HEK293 (cell line): ENCODE results near the gene CDKN3.

Source experiments
- CTCF ChIA-PET: fragments of 350-600 bp; formaldehyde crosslinking; extraction: SDS; loops from one replicate; lab custom pipeline; 2021; ENCODE audit warnings: antibody characterized with exemption; lab: Yijun Ruan, JAX
- POLR2A ChIA-PET: fragments of 300-600 bp; formaldehyde crosslinking; extraction: SDS; loops from one replicate; lab custom pipeline; 2020; ENCODE audit warnings: antibody characterized with exemption, inconsistent platforms; lab: Yijun Ruan, JAX
- H3K27ac ChIP-seq: fragments of 200-500 bp; sonication (Bioruptor generic); 2 replicates; pipeline ENCODE4 v1.5.1; 2014; ENCODE audit warnings: low read depth, low read length, control low read depth, inconsistent platforms; ENCODE audit errors: extremely low read depth
- H3K36me3 ChIP-seq, 2 experiments: fragments of 200-500 bp in 1 of 2; sonication (Bioruptor generic) in 1 of 2; 1 replicate in 1 of 2; 2 replicates in 1 of 2; pipeline ENCODE4 v1.5.1; 2014 to 2017; ENCODE audit warnings: inconsistent platforms in 2 of 2, low read length in 2 of 2; ENCODE audit not compliant: control insufficient read depth in 2 of 2, insufficient read depth in 1 of 2
- H3K4me1 ChIP-seq: fragments of 200-500 bp; sonication (Bioruptor generic); 2 replicates; pipeline ENCODE4 v1.5.1; 2014; ENCODE audit warnings: mild to moderate bottlenecking, low read length, inconsistent platforms; ENCODE audit not compliant: control insufficient read depth, insufficient read depth
- H3K4me3 ChIP-seq: 2 replicates; pipeline ENCODE4 v1.5.1; 2011; ENCODE audit warnings: low read depth, mild to moderate bottlenecking, control low read depth, low read length, moderate library complexity
- H3K9me3 ChIP-seq: fragments of 200-500 bp; sonication (Bioruptor generic); 2 replicates; pipeline ENCODE4 v1.5.1; 2014; ENCODE audit warnings: low read depth, low read length, inconsistent platforms; ENCODE audit not compliant: control insufficient read depth, insufficient read depth
- GLI4 ChIP-seq: fragments of 450-650 bp; formaldehyde crosslinking; IDR thresholded peaks from 2 replicates; pipeline ENCODE4 v1.5.1; 2016; ENCODE audit warnings: missing biosample characterization, missing genetic modification characterization
- GLIS2 ChIP-seq: fragments of 450-650 bp; formaldehyde crosslinking; IDR thresholded peaks from 2 replicates; pipeline ENCODE4 v1.5.1; 2016; ENCODE audit warnings: missing biosample characterization, missing genetic modification characterization
- KLF10 ChIP-seq: fragments of 450-650 bp; IDR thresholded peaks from 2 replicates; pipeline ENCODE4 v1.5.1; 2018; ENCODE audit warnings: missing biosample characterization, mild to moderate bottlenecking, missing genetic modification characterization
- KLF8 ChIP-seq: fragments of 450-650 bp; formaldehyde crosslinking; IDR thresholded peaks from 2 replicates; pipeline ENCODE4 v1.5.1; 2016; ENCODE audit warnings: missing biosample characterization, missing genetic modification characterization
- KLF9 ChIP-seq: fragments of 450-650 bp; formaldehyde crosslinking; IDR thresholded peaks from 2 replicates; pipeline ENCODE4 v1.5.1; 2016; ENCODE audit warnings: missing biosample characterization, missing genetic modification characterization, low read depth
- RBAK ChIP-seq: fragments of 450-650 bp; formaldehyde crosslinking; IDR thresholded peaks from 2 replicates; pipeline ENCODE4 v1.5.1; 2016; ENCODE audit warnings: missing biosample characterization, missing genetic modification characterization
- SETDB1 ChIP-seq: IDR thresholded peaks from one replicate; pipeline ENCODE4 v1.6.1; 2017; ENCODE audit warnings: mild to moderate bottlenecking, low read length, moderate library complexity, mixed read lengths; ENCODE audit not compliant: insufficient read length
- SP2 ChIP-seq: fragments of 450-650 bp; formaldehyde crosslinking; IDR thresholded peaks from 2 replicates; pipeline ENCODE4 v1.5.1; 2016; ENCODE audit warnings: missing biosample characterization, missing genetic modification characterization
- SP7 ChIP-seq: fragments of 450-650 bp; formaldehyde crosslinking; IDR thresholded peaks from 2 replicates; pipeline ENCODE4 v1.5.1; 2016; ENCODE audit warnings: missing biosample characterization, missing genetic modification characterization
- YY2 ChIP-seq: fragments of 450-650 bp; formaldehyde crosslinking; IDR thresholded peaks from 2 replicates; pipeline ENCODE4 v1.5.1; 2016; ENCODE audit warnings: missing biosample characterization, missing genetic modification characterization
- ZBTB48 ChIP-seq: fragments of 450-650 bp; formaldehyde crosslinking; IDR thresholded peaks from 2 replicates; pipeline ENCODE4 v1.5.1; 2016; ENCODE audit warnings: missing biosample characterization, missing genetic modification characterization
- ZIC2 ChIP-seq: fragments of 450-650 bp; formaldehyde crosslinking; IDR thresholded peaks from 2 replicates; pipeline ENCODE4 v1.5.1; 2016; ENCODE audit warnings: missing biosample characterization, missing genetic modification characterization
- ZNF132 ChIP-seq: fragments of 450-650 bp; formaldehyde crosslinking; IDR thresholded peaks from 2 replicates; pipeline ENCODE4 v1.5.1; 2017; ENCODE audit warnings: missing biosample characterization, missing genetic modification characterization, borderline replicate concordance
- ZNF174 ChIP-seq: fragments of 450-650 bp; formaldehyde crosslinking; IDR thresholded peaks from 2 replicates; pipeline ENCODE4 v1.5.0; 2017; ENCODE audit warnings: missing biosample characterization, mild to moderate bottlenecking, missing genetic modification characterization
- ZNF184 ChIP-seq: fragments of 450-650 bp; IDR thresholded peaks from 2 replicates; pipeline ENCODE4 v1.5.1; 2018; ENCODE audit warnings: missing biosample characterization, mild to moderate bottlenecking, missing genetic modification characterization
- ZNF202 ChIP-seq: fragments of 450-650 bp; formaldehyde crosslinking; IDR thresholded peaks from 2 replicates; pipeline ENCODE4 v1.5.1; 2016; ENCODE audit warnings: missing biosample characterization, missing genetic modification characterization, borderline replicate concordance
- ZNF266 ChIP-seq: fragments of 450-650 bp; formaldehyde crosslinking; IDR thresholded peaks from 2 replicates; pipeline ENCODE4 v1.5.1; 2016; ENCODE audit warnings: missing biosample characterization, missing genetic modification characterization, low read depth
- ZNF302 ChIP-seq: fragments of 450-650 bp; formaldehyde crosslinking; IDR thresholded peaks from 2 replicates; pipeline ENCODE4 v1.5.1; 2016; ENCODE audit warnings: missing biosample characterization, missing genetic modification characterization, low read depth
- ZNF600 ChIP-seq: fragments of 450-650 bp; formaldehyde crosslinking; IDR thresholded peaks from 2 replicates; pipeline ENCODE4 v1.5.1; 2016; ENCODE audit warnings: missing biosample characterization, missing genetic modification characterization
- TF ChIP-seq, protein P1 (sequence below): fragments of 450-650 bp; formaldehyde crosslinking; IDR thresholded peaks from 2 replicates; pipeline ENCODE4 v1.5.1; 2016; ENCODE audit warnings: missing biosample characterization, missing genetic modification characterization
- TF ChIP-seq, protein P2 (sequence below): fragments of 450-650 bp; formaldehyde crosslinking; IDR thresholded peaks from 2 replicates; pipeline ENCODE4 v1.5.1; 2016; ENCODE audit warnings: missing biosample characterization, missing genetic modification characterization
- TF ChIP-seq, protein P3 (sequence below): sonication (generic); formaldehyde crosslinking; IDR thresholded peaks from 2 replicates; pipeline ENCODE4 v1.8.1; 2022; ENCODE audit warnings: mild to moderate bottlenecking, moderate library complexity, missing genetic modification reagents
- TF ChIP-seq, protein P4 (sequence below): fragments of 450-650 bp; formaldehyde crosslinking; optimal IDR thresholded peaks from 2 replicates; pipeline ENCODE3; 2016; ENCODE audit warnings: missing biosample characterization, mild to moderate bottlenecking, missing genetic modification characterization
- TF ChIP-seq, protein P5 (sequence below): fragments of 450-650 bp; formaldehyde crosslinking; IDR thresholded peaks from 2 replicates; pipeline ENCODE4 v1.5.1; 2016; ENCODE audit warnings: missing biosample characterization, missing genetic modification characterization
- TF ChIP-seq, protein P6 (sequence below): fragments of 450-650 bp; formaldehyde crosslinking; IDR thresholded peaks from 2 replicates; pipeline ENCODE4 v1.5.1; 2016; ENCODE audit warnings: missing biosample characterization, missing genetic modification characterization
- TF ChIP-seq, protein P7 (sequence below): fragments of 450-650 bp; formaldehyde crosslinking; IDR thresholded peaks from 2 replicates; pipeline ENCODE4 v1.5.1; 2016; ENCODE audit warnings: missing biosample characterization, missing genetic modification characterization

CDKN3 gene

DNA sequence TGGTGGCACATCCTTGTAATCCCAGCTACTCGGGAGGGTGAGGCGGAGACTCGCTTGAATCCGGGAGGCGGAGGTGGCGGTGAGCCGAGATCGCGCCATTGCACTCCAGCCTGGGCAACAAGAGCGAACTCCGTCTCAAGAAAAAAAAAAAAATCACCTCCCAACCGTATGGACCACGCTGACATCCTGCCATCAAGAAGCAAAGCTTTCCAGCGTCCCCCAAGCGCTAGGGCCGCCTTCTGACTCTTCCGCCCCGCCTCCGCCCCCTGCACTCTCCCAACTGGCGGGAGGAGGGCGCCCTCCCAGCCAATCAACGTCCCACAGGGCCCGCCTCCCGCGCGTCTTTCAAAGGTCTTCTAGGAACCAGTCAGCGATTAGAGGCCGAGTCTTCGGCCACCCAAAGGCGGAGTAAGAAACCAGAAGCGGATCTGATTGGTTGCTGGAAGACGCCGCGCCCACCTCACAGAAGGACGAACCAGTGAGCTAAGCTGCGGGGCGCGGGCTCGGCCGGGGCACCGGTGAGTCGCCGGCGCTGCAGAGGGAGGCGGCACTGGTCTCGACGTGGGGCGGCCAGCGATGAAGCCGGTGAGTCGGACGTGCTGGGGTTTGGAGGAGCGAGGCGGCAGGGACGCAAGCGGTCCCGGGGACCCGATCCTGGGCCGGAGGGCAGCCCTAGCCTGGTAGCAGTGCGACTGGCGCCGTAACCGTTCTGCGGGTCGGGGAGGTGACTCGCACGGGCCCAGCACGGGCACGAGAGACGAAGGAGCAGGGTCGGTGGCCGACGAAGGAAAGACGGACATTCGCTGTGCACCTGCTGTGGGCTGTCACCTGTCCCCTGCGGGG is at the start of gene CDKN3 (continued):
- TF ChIP-seq ZBTB48 (tag by site-specific recombination) (peak; percentile 57; the same call in 1 of the 2 replicates), RBAK (tag by site-specific recombination) (no peak), SP2 (tag by site-specific recombination) (peak; percentile 99), GLI4 (no peak), SP7 (0 out of 2 replicates have a peak, but pooled peaks have one; percentile 34), KLF9 (tag by site-specific recombination) (peak; percentile 76; the same call in 1 of the 2 replicates), ZNF202 (tag by site-specific recombination) (no peak), GLIS2 (tag by site-specific recombination) (peak; percentile 96), YY2 (tag by site-specific recombination) (peak; percentile 56; the same call in 1 of the 2 replicates), KLF8 (tag by site-specific recombination) (peak; percentile 68; the same call in 1 of the 2 replicates)
- TF ChIP-seq, protein P1, sequence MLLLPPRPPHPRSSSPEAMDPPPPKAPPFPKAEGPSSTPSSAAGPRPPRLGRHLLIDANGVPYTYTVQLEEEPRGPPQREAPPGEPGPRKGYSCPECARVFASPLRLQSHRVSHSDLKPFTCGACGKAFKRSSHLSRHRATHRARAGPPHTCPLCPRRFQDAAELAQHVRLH (tag by site-specific recombination) = peak; percentile 36; the same call in 1 of the 2 replicates
- TF ChIP-seq, protein P2, sequence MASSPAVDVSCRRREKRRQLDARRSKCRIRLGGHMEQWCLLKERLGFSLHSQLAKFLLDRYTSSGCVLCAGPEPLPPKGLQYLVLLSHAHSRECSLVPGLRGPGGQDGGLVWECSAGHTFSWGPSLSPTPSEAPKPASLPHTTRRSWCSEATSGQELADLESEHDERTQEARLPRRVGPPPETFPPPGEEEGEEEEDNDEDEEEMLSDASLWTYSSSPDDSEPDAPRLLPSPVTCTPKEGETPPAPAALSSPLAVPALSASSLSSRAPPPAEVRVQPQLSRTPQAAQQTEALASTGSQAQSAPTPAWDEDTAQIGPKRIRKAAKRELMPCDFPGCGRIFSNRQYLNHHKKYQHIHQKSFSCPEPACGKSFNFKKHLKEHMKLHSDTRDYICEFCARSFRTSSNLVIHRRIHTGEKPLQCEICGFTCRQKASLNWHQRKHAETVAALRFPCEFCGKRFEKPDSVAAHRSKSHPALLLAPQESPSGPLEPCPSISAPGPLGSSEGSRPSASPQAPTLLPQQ = peak; percentile 48; the same call in 1 of the 2 replicates
- TF ChIP-seq, protein P3, sequence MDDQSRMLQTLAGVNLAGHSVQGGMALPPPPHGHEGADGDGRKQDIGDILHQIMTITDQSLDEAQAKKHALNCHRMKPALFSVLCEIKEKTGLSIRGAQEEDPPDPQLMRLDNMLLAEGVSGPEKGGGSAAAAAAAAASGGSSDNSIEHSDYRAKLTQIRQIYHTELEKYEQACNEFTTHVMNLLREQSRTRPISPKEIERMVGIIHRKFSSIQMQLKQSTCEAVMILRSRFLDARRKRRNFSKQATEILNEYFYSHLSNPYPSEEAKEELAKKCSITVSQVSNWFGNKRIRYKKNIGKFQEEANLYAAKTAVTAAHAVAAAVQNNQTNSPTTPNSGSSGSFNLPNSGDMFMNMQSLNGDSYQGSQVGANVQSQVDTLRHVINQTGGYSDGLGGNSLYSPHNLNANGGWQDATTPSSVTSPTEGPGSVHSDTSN (CRISPR knock-in tag) = 0 out of 2 replicates have a peak, but pooled peaks have one; percentile 53
- TF ChIP-seq, protein P4, sequence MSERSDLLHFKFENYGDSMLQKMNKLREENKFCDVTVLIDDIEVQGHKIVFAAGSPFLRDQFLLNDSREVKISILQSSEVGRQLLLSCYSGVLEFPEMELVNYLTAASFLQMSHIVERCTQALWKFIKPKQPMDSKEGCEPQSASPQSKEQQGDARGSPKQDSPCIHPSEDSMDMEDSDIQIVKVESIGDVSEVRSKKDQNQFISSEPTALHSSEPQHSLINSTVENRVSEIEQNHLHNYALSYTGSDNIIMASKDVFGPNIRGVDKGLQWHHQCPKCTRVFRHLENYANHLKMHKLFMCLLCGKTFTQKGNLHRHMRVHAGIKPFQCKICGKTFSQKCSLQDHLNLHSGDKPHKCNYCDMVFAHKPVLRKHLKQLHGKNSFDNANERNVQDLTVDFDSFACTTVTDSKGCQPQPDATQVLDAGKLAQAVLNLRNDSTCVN (tag by site-specific recombination) = peak; percentile 87
- TF ChIP-seq, protein P5, sequence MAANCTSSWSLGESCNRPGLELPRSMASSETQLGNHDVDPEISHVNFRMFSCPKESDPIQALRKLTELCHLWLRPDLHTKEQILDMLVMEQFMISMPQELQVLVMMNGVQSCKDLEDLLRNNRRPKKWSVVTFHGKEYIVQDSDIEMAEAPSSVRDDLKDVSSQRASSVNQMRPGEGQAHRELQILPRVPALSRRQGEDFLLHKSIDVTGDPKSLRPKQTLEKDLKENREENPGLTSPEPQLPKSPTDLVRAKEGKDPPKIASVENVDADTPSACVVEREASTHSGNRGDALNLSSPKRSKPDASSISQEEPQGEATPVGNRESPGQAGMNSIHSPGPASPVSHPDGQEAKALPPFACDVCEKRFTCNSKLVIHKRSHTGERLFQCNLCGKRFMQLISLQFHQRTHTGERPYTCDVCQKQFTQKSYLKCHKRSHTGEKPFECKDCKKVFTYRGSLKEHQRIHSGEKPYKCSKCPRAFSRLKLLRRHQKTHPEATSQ (tag by site-specific recombination) = peak; percentile 74; the same call in 1 of the 2 replicates
- TF ChIP-seq, protein P6, sequence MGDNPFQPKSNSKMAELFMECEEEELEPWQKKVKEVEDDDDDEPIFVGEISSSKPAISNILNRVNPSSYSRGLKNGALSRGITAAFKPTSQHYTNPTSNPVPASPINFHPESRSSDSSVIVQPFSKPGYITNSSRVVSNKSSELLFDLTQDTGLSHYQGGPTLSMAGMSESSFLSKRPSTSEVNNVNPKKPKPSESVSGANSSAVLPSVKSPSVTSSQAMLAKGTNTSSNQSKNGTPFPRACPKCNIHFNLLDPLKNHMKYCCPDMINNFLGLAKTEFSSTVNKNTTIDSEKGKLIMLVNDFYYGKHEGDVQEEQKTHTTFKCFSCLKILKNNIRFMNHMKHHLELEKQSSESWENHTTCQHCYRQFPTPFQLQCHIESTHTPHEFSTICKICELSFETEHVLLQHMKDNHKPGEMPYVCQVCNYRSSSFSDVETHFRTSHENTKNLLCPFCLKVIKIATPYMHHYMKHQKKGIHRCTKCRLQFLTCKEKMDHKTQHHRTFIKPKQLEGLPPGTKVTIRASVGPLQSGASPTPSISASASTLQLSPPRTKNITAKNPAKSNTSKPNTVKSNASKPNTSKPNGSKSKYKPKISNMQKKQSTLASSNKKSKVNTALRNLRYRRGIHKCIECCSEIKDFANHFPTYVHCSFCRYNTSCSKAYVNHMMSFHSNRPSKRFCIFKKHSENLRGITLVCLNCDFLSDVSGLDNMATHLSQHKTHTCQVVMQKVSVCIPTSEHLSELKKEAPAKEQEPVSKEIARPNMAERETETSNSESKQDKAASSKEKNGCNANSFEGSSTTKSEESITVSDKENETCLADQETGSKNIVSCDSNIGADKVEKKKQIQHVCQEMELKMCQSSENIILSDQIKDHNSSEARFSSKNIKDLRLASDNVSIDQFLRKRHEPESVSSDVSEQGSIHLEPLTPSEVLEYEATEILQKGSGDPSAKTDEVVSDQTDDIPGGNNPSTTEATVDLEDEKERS (tag by site-specific recombination) = 0 out of 2 replicates have a peak, but pooled peaks have one; percentile 32

DNA sequence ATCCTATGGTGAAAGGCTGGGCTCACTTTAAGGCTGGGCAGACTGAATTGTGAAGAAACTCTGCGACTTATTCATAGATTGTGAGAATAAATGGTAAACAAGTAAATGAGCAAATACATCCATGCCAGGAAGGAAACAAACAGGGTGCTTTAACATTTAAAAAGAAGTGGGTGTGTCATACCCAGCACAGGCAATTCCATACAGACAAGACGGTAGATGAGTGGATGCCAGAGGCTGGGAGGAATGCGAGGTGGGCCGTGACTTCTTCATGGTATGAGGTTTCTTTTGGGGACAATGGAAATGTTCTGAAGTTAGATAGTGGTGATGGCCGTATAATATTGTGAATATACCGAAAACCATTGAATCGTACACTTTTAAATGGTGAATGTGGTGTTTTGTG is 49.8 kb upstream of the CDKN3 start:
- Histone ChIP-seq H3K9me3 (no peaks in the 10 kb centered on the region), H3K27ac (no peak overlapping the region), H3K4me3 (no peak overlapping the region), H3K36me3 (no peaks in the 10 kb centered on the region), H3K4me1 (peaks cover 19% of the 10 kb centered on the region)
- ChIA-PET CTCF (interaction anchor here (0.5 to 4.0 kb wide), 31 partner anchors 8 to 1283 kb away, joined by 3 to 36 read pairs (median 4); partner anchors contain the start of gene BMP4), POLR2A (no interaction called here)
- TF ChIP-seq ZNF302 (tag by site-specific recombination) (no peak), ZNF600 (tag by site-specific recombination) (no peak), ZIC2 (no peak), ZNF132 (no peak), SETDB1 (no peak), KLF10 (tag by site-specific recombination) (no peak), ZNF184 (tag by site-specific recombination) (no peak), ZNF174 (tag by site-specific recombination) (no peak), ZNF266 (tag by site-specific recombination) (no peak)
- TF ChIP-seq, protein P7, sequence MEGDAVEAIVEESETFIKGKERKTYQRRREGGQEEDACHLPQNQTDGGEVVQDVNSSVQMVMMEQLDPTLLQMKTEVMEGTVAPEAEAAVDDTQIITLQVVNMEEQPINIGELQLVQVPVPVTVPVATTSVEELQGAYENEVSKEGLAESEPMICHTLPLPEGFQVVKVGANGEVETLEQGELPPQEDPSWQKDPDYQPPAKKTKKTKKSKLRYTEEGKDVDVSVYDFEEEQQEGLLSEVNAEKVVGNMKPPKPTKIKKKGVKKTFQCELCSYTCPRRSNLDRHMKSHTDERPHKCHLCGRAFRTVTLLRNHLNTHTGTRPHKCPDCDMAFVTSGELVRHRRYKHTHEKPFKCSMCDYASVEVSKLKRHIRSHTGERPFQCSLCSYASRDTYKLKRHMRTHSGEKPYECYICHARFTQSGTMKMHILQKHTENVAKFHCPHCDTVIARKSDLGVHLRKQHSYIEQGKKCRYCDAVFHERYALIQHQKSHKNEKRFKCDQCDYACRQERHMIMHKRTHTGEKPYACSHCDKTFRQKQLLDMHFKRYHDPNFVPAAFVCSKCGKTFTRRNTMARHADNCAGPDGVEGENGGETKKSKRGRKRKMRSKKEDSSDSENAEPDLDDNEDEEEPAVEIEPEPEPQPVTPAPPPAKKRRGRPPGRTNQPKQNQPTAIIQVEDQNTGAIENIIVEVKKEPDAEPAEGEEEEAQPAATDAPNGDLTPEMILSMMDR (tag by site-specific recombination) = no peak
